Endothelial cell of umbilical vein (primary cell): Measurements from ENCODE around the gene GJB5. TPM values are rescaled to one million over a fixed set of nuclear protein-coding genes. Genes with fewer than 3 reads are reported as not detected.

Source experiments
- BruUV-seq: library from RNA; stranded (reverse); fragments of 400-500 nt; replicated peaks from 2 replicates; lab custom pipeline; 2021; lab: Mats Ljungman, UMichigan
- CTCF ChIA-PET: fragments of 300-600, 350-600 bp; sonication (Branson Sonifier 250); formaldehyde crosslinking; loops from one replicate; lab custom pipeline; 2021; ENCODE audit warnings: antibody characterized with exemption, inconsistent platforms; lab: Charles Lee
- POLR2A ChIA-PET: fragments of 300-600, 350-600 bp; sonication (Branson Sonifier 250); formaldehyde crosslinking; loops from one replicate; lab custom pipeline; 2021; ENCODE audit warnings: antibody characterized with exemption, inconsistent platforms; lab: Charles Lee
- DNase-seq: peaks from one replicate; pipeline ENCODE4 v3.0.0-alpha.2; 2011; ENCODE audit warnings: low read depth, low spot score
- FAIRE-seq: peaks from 2 replicates; lab custom pipeline; 2011; peaks lifted over from hg19 to GRCh38; lab: Jason Lieb, UNC
- H2AFZ ChIP-seq: 2 replicates; pipeline ENCODE4 v1.6.0; 2012; ENCODE audit warnings: low read depth, low read length, control low read depth, inconsistent platforms
- H3K27ac ChIP-seq: 2 replicates; pipeline ENCODE4 v1.5.1; 2011; ENCODE audit warnings: low read depth, mild to moderate bottlenecking, control low read depth, low read length, moderate library complexity; ENCODE audit not compliant: insufficient read depth
- H3K27me3 ChIP-seq, 2 experiments: 2 replicates each; pipeline versions ENCODE4 v1.6.0 to v1.6.1; 2011; ENCODE audit warnings: low read length in 2 of 2, mixed read lengths in 1 of 2; ENCODE audit not compliant: control insufficient read depth in 2 of 2, insufficient read depth in 2 of 2
- H3K36me3 ChIP-seq, 2 experiments: 2 replicates in 1 of 2; 3 replicates in 1 of 2; pipeline ENCODE4 v1.5.1; 2011; ENCODE audit warnings: low read length in 2 of 2, mild to moderate bottlenecking in 1 of 2, moderate library complexity in 1 of 2; ENCODE audit not compliant: control insufficient read depth in 2 of 2, insufficient read depth in 2 of 2; ENCODE audit errors: extremely low read depth in 1 of 2
- H3K4me1 ChIP-seq: 3 replicates; pipeline ENCODE4 v1.5.1; 2011; ENCODE audit warnings: mild to moderate bottlenecking, low read length; ENCODE audit not compliant: control insufficient read depth, insufficient read depth; ENCODE audit errors: extremely low read depth
- H3K4me2 ChIP-seq: 2 replicates; pipeline ENCODE4 v1.6.1; 2011; ENCODE audit warnings: low read length, control low read depth, mixed read lengths; ENCODE audit not compliant: insufficient read depth
- H3K4me3 ChIP-seq, 3 experiments: fragments of 200-600 bp in 1 of 3; sonication (generic), shearing (Covaris generic) in 1 of 3; replicated peaks in 1 of 3; 2 replicates each; pipeline ENCODE4 v1.5.1; 2011 to 2016; ENCODE audit warnings: control low read depth in 3 of 3, low read length in 3 of 3, mild to moderate bottlenecking in 2 of 3, inconsistent platforms in 1 of 3, low read depth in 1 of 3, moderate library complexity in 1 of 3; ENCODE audit not compliant: insufficient read depth in 1 of 3
- H3K79me2 ChIP-seq: 2 replicates; pipeline ENCODE4 v1.6.0; 2012; ENCODE audit warnings: low read length, inconsistent platforms; ENCODE audit not compliant: control insufficient read depth, insufficient read depth
- H3K9ac ChIP-seq: replicated peaks from 2 replicates; pipeline ENCODE3; 2011; ENCODE audit warnings: low read length, control low read depth; ENCODE audit not compliant: insufficient read depth; ENCODE audit errors: extremely low read depth
- H3K9me1 ChIP-seq: replicated peaks from 3 replicates; pipeline ENCODE4 v1.6.0; 2011; ENCODE audit warnings: mild to moderate bottlenecking, low read length; ENCODE audit not compliant: control insufficient read depth, insufficient read depth; ENCODE audit errors: extremely low read depth
- H3K9me3 ChIP-seq: replicated peaks from 2 replicates; pipeline ENCODE4 v1.5.1; 2012; ENCODE audit warnings: low read length, inconsistent platforms; ENCODE audit not compliant: control insufficient read depth, insufficient read depth
- H4K20me1 ChIP-seq: replicated peaks from 2 replicates; pipeline ENCODE3; 2011; ENCODE audit warnings: mild to moderate bottlenecking, low read length; ENCODE audit not compliant: control insufficient read depth, insufficient read depth; ENCODE audit errors: extremely low read depth
- CTCF ChIP-seq, 2 donors: IDR thresholded peaks; 1 replicate in 1 of 2; 2 replicates in 1 of 2; pipeline ENCODE4 v1.5.1; 2011; ENCODE audit warnings: low read length in 2 of 2, mild to moderate bottlenecking in 2 of 2, moderate library complexity in 2 of 2, control low read depth in 1 of 2, inconsistent platforms in 1 of 2, low read depth in 1 of 2; ENCODE audit not compliant: insufficient read depth in 1 of 2; ENCODE audit errors: extremely low read depth in 1 of 2
- EZH2 ChIP-seq: IDR thresholded peaks from 2 replicates; pipeline ENCODE4 v1.6.1; 2012; ENCODE audit warnings: borderline replicate concordance, low read depth, mild to moderate bottlenecking, moderate library complexity, low read length, inconsistent platforms; ENCODE audit not compliant: severe bottlenecking
- FOS ChIP-seq: IDR thresholded peaks from 2 replicates; pipeline ENCODE4 v1.6.1; 2011; ENCODE audit warnings: mild to moderate bottlenecking, low read length, moderate library complexity, borderline replicate concordance; ENCODE audit not compliant: insufficient read depth
- GATA2 ChIP-seq: IDR thresholded peaks from 2 replicates; pipeline ENCODE4 v1.7.0; 2011; ENCODE audit warnings: low read depth, mild to moderate bottlenecking, moderate library complexity, mixed read lengths, low read length; ENCODE audit not compliant: insufficient read length, insufficient read depth
- JUN ChIP-seq: IDR thresholded peaks from 2 replicates; pipeline ENCODE4 v1.6.1; 2011; ENCODE audit warnings: borderline replicate concordance, low read depth; ENCODE audit not compliant: insufficient read length, insufficient read depth
- MYC ChIP-seq: IDR thresholded peaks from one replicate; pipeline ENCODE4 v1.6.1; 2011; ENCODE audit warnings: mild to moderate bottlenecking, low read depth, low read length
- POLR2A ChIP-seq: IDR thresholded peaks from 2 replicates; pipeline ENCODE4 v1.6.1; 2012; ENCODE audit warnings: low read depth, mild to moderate bottlenecking, control low read depth, low read length
- POLR2AphosphoS5 ChIP-seq: IDR thresholded peaks from 2 replicates; pipeline ENCODE4 v1.6.1; 2012; ENCODE audit warnings: low read depth, mild to moderate bottlenecking, control low read depth, low read length, moderate library complexity; ENCODE audit not compliant: insufficient read depth
- dilution Hi-C: fragments of 300-500 bp; cut with MboI; formaldehyde crosslinking; loops from one replicate; pipeline ENCODE4 v1.15.0; 2019; ENCODE audit warnings: low sequenced_read_pairs; ENCODE audit not compliant: extremely low pct_ligation_motif_present
- intact Hi-C: fragments of 100-400 bp; cut with micrococcal nuclease; formaldehyde crosslinking; loops from one replicate; pipeline ENCODE4 v1.10.0; 2022
- polyA plus RNA-seq, 4 experiments: library from polyadenylated mRNA; depleted of rRNA in 3 of 4; stranded (reverse) in 3 of 4; unstranded in 1 of 4; fragments of >200 nt; gene quantifications; 2 replicates each; pipeline versions ENCODE4 v1.2.1 to v1.2.3, GENCODE V29; 2011 to 2012; ENCODE audit warnings: missing spikeins in 1 of 4
- total RNA-seq: library from RNA; stranded (reverse); gene quantifications from 2 replicates; pipeline ENCODE4 v1.2.3, GENCODE V29; 2021
- TF ChIP-seq, protein P1 (sequence below): IDR thresholded peaks from 2 replicates; pipeline ENCODE4 v1.6.1; 2011; ENCODE audit not compliant: insufficient read depth, insufficient read length

The GJB5 gene
- total and polyA plus RNA-seq, 2 donors (not counting 3 experiments of a cell fraction or from before 2014, with no cell fraction given), result not detected

- no peak overlapping the region for H3K9ac ChIP-seq
- CTCF ChIA-PET, result interaction anchor here (1.2 to 1.4 kb wide), 2 partner anchors 11 to 81 kb away, joined by 6 to 8 read pairs; no protein-coding TSS in a partner anchor
- intact Hi-C loops, result loop anchor here (5.0 kb wide), 3 partner anchors 387 to 987 kb away; partner anchors contain the start of gene SFPQ
Measured at GRCh38 chr1:34785231-34785874, 30.5 kb downstream of the GJB5 start.

More at GRCh38 chr1:34785231-34785874, 30.5 kb downstream of the GJB5 start:
- H3K79me2 ChIP-seq, result no peaks in the 10 kb centered on the region
- FAIRE-seq (no peak), DNase-seq (no peak)
- no peak overlapping the region for H3K4me2 ChIP-seq
- H3K36me3 ChIP-seq, result no peaks in the 10 kb centered on the region
- H2AFZ ChIP-seq, result no peak overlapping the region
- TF ChIP-seq JUN (no peak), EZH2 (no peak), POLR2AphosphoS5 (no peak), GATA2 (no peak), MYC (no peak), POLR2A (no peak), FOS (no peak), CTCF (IDR thresholded peaks at IDR 0.05; ENCODE audit: extremely low read depth in 1 of 2, insufficient read depth in 1 of 2, low read depth in 1 of 2, low read length in 2 of 2) (no peak)
- TF ChIP-seq, protein P1, sequence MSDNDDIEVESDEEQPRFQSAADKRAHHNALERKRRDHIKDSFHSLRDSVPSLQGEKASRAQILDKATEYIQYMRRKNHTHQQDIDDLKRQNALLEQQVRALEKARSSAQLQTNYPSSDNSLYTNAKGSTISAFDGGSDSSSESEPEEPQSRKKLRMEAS, result no peak
- BruUV-seq, result no TSS peak
- H3K9me3 ChIP-seq, result no peaks in the 10 kb centered on the region
- H3K27ac ChIP-seq, result no peak overlapping the region
- H3K4me1 ChIP-seq, result no peaks in the 10 kb centered on the region
- POLR2A ChIA-PET, result no interaction called here
- peaks cover 17 to 29% of the 10 kb centered on the region in 2 experiments for H3K27me3 ChIP-seq
- no peaks in the 10 kb centered on the region for H3K9me1 ChIP-seq
- no peak overlapping the region for H3K4me3 ChIP-seq
- H4K20me1 ChIP-seq, result no peaks in the 10 kb centered on the region
- dilution Hi-C loops, result no loop called here
